ENCODE results near the gene RNF151. TPM values are rescaled to one million over a fixed set of nuclear protein-coding genes. Genes with fewer than 3 reads are reported as not detected.

The RNF151 gene
- total and polyA plus RNA-seq, 2 of the 13 experiments (the other 11 are each of a cell fraction or from before 2014, with no cell fraction given) = not detected

- TF ChIP-seq KIAA2018 (CRISPR knock-in tag; IDR thresholded peaks at IDR 0.05; ENCODE audit: borderline replicate concordance) (no peak), PHF20 (CRISPR knock-in tag; IDR thresholded peaks at IDR 0.05) (no peak), ZUFSP (CRISPR knock-in tag; IDR thresholded peaks at IDR 0.05; ENCODE audit: borderline replicate concordance) (no peak), ZBTB40 (IDR thresholded peaks at IDR 0.05) (no peak), ZBTB40 (CRISPR knock-in tag; IDR thresholded peaks at IDR 0.05) (no peak), ZNF280D (CRISPR knock-in tag; IDR thresholded peaks at IDR 0.05) (no peak)
These were observed 49.8 kb downstream of the RNF151 start (continued) for GRCh38 chr16:2016407-2016922.

All from HepG2 (cell line).